ENCODE data around the gene VRK3.

The VRK3 gene

GRCh38 chr19:49927526-49928264 lies 97.5 kb downstream of the VRK3 start:
- no peak for DNase-seq

GRCh38 chr19:49926515-49926914 lies 98.7 kb downstream of the VRK3 start:
- no peak for DNase-seq
